Bronchus fibroblast of lung (primary cell): ENCODE data around the gene GYG2. TPM values are rescaled to one million over a fixed set of nuclear protein-coding genes. Genes with fewer than 3 reads are reported as not detected.

ENCODE experiments used
- total RNA-seq: library from RNA; depleted of rRNA; stranded (reverse); fragments of >200 nt; gene quantifications from 2 replicates; pipeline ENCODE4 v1.2.3, GENCODE V29; 2015

The GYG2 gene
- 5.9 and 6.1 TPM in 2 replicates for total RNA-seq

DNA sequence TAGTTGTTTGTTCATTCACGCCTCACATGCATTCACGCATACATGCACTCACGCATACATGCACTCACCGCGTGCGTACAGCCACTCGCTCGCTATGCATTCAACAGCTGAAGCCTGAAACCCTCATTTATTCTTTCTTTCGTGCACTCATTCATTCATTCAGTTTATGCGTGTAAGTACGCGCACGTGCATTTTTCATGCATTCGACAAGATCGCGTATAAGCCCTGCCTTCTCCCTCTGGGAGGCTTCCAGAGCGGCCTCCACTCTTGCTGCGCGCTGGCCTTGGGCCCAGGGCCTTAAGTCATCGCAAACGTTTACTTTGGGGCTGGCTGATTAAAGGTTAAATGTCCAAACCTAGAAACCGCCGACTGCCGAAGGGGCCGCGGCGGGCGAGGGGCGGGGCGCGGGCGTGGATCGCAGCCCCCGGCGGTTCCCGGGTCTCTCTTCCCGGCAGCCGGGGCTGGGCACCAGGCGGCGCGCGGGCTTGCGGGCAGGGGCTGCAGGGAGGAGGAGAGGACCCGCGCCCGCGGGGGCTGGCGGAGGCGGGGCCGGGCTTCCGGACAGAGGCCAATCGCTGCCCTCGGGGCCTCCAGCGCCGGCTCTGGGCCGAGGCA is at the start of gene GYG2:
GYG2 (plus strand) TSS at position 587 of the 615 bp plus-strand sequence. CDS start 1,259 bp downstream, outside the sequence.

DNA sequence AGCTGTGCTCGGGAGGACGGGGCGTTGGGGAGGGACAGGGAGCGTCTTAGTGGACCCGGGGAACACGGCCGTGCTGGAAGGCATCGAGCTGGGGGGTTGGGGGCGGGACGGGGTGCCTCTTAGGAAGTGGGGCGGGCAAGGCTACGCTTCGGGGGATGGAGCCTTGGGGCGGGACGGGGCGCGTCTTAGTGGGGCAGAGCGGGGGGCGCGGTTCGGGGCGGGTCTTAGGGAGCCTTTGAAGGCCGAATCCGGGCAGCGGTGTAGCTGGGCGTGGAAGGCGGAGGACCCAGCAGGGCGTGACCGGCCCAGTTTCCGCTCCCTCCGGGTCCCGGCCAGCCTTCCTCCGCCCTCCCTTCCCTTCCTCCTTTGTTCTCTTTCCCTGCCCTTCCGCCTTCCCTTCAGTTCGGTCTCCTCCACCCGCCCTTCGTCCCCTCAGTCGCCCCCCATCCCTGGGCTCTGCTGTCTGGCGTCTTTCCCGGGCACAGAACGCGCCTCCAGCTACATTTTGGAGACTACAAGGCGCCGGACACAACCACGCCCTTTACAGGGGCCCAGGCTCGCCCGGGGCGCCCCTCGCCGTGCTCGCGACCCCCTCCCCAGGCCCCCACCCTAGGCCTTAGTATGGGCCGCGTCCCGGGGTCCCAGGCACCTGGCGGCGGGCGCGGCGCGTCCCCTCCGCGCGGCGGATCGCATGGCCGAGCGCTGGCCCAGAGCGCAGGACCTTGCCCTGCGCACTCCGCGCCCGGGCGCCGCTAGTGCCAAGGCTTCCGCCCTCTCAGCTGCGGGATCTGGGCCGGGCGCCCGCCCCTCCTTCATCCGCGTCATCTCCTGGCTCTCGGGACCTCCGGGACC is 100.1 kb downstream of the GYG2 start, which contains the start of gene ARSD:
ARSD (minus strand) TSS at position 757 of the 852 bp plus-strand sequence; CDS start at position 693, 64 bp downstream.

Other genes starting within 250 kb of the GYG2 start
- gene CD99, start 137.6 kb upstream of the GYG2 start, total RNA-seq: 370 and 399 TPM in 2 replicates
- not detected in 2 replicates for gene XG, start 76.9 kb upstream of the GYG2 start, total RNA-seq
- 8.0 and 8.9 TPM in 2 replicates for gene ARSD, start 100.4 kb downstream of the GYG2 start, total RNA-seq
- gene ARSH, start 177.6 kb downstream of the GYG2 start, total RNA-seq: not detected in 2 replicates
- not detected in 2 replicates for gene ARSF, start 212.5 kb downstream of the GYG2 start, total RNA-seq